NOMO-1 treated with dmso at 0.1 percent for 144 hours (cell line): ENCODE results near the gene SLC29A3.

Source experiments
- DNase-seq: peaks from one replicate; lab custom pipeline; 2025; ENCODE audit not compliant: unreplicated experiment; lab: John Stamatoyannopoulos, UW

Gene SLC29A3

DNA sequence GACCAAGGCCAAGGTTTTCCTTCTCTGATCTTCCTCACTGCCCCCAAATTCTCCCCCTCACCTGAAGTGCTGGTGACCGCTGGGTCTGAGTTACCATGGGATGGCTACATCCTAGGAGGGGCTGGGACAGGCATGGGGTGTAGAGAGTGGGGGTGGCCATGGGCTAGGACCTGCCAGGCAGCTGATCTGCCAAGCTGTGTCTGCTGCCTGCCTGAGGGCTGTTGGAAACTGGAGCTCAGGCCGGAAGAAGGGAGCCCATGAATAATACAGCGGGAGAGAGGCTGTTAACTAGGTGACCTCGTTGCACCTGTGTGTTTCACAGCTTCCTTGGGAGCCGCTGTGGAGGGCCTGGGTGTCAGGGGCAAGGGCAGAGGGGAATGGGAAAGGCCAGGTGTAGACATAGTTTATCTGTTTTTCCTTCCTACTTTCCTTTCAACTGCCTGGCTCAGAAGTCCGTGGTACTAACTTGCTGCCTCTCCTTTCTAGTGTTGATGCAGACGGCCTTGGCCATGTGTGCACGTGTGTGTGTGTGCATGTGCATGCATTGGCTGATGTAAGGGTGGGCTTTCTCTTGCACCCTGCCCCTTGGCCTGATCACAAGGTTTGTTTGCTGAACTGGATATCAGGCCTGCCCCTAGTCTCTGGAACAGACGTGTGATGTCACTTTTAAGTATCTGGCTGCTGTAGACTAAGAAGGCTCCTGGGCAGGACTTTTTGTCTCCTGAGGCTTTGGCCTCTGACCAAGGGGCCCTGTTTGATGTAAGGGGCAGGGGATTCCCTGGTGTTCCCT is 89.6 kb downstream of the SLC29A3 start:
- no peak for DNase-seq

DNA sequence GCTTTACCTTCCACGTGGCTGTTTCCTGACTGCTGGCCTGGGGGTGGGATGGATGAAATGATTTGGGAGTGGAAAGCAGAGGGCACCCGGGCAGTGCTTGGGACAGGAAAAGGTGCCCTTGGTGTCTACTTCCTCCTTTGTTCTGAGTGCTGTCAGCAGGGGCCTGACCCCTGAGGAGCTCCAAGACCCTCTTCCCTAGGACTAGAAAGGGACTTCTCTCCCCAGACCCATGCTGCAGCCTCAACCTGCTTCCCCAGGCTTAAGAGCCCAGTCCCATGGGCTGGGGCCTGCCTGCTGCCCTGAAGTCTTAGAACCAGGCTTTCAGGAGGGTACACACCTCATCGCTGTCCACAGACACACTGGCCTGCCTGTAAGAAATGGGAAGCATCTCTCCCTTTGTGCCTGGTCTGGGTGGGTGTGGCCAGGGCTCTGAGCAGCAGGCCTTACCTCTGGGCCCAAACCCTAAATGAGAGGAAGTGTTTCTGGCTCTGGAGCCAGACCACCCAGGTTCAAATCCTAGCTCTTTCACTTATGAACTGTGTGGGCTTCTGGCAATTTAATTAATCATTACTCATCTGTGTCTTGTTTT is 90.6 kb downstream of the SLC29A3 start:
- no peak for DNase-seq
